ENCODE data around the gene NTRK2.

DNA sequence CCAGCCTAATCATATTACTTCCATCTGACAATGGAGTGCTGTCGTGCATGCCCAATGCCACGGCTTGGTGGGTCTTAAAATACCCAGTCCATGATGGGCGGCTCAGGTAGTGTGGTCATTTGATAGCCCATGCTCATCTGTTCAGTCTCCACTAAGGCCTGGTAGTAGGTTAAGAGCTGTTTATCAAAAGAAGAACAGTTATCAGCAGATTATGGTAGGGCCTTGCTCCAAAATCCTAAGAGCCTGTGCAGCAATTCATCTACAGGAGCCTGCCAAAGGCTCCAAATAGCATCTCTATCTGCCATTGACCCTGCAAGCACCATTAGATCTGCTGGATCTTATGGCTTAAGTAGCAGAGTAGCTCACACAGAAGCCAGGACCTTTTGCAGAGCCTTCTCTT lies 21.8 kb upstream of the NTRK2 start:
- TF ChIP-seq, protein P1, sequence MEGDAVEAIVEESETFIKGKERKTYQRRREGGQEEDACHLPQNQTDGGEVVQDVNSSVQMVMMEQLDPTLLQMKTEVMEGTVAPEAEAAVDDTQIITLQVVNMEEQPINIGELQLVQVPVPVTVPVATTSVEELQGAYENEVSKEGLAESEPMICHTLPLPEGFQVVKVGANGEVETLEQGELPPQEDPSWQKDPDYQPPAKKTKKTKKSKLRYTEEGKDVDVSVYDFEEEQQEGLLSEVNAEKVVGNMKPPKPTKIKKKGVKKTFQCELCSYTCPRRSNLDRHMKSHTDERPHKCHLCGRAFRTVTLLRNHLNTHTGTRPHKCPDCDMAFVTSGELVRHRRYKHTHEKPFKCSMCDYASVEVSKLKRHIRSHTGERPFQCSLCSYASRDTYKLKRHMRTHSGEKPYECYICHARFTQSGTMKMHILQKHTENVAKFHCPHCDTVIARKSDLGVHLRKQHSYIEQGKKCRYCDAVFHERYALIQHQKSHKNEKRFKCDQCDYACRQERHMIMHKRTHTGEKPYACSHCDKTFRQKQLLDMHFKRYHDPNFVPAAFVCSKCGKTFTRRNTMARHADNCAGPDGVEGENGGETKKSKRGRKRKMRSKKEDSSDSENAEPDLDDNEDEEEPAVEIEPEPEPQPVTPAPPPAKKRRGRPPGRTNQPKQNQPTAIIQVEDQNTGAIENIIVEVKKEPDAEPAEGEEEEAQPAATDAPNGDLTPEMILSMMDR (IDR thresholded peaks at IDR 0.05) = no peak
- TF ChIP-seq POLR2AphosphoS5 (IDR thresholded peaks at IDR 0.05; ENCODE audit: insufficient read depth in 1 of 2, low read depth in 1 of 2) = no peak

Data from vagina (tissue), 2 donors.